Astrocyte (in vitro differentiated cells and primary cell): ENCODE results near the gene IP6K3. TPM values are rescaled to one million over a fixed set of nuclear protein-coding genes. Genes with fewer than 3 reads are reported as not detected.

Experiments
- DNase-seq: peaks from one replicate; pipeline ENCODE4 v3.0.0-alpha.2; 2010; ENCODE audit warnings: low read depth
- FAIRE-seq: peaks from 2 replicates; lab custom pipeline; 2011; peaks lifted over from hg19 to GRCh38; lab: Jason Lieb, UNC
- H2AFZ ChIP-seq: 2 replicates; pipeline ENCODE4 v1.6.0; 2012; ENCODE audit warnings: low read depth, low read length, inconsistent platforms
- H3K27ac ChIP-seq: 2 replicates; pipeline ENCODE4 v1.5.1; 2011; ENCODE audit warnings: low read depth, low read length, inconsistent platforms
- H3K27me3 ChIP-seq: 2 replicates; pipeline ENCODE4 v1.6.0; 2011; ENCODE audit warnings: low read length, inconsistent platforms; ENCODE audit not compliant: insufficient read depth
- H3K36me3 ChIP-seq: 2 replicates; pipeline ENCODE4 v1.5.1; 2011; ENCODE audit warnings: low read length, inconsistent platforms; ENCODE audit not compliant: insufficient read depth
- H3K4me1 ChIP-seq: 2 replicates; pipeline ENCODE4 v1.5.1; 2011; ENCODE audit warnings: low read length, inconsistent platforms; ENCODE audit not compliant: insufficient read depth
- H3K4me2 ChIP-seq: 2 replicates; pipeline ENCODE4 v1.6.0; 2012; ENCODE audit warnings: low read length, inconsistent platforms
- H3K4me3 ChIP-seq: 2 replicates; pipeline ENCODE4 v1.5.1; 2011; ENCODE audit warnings: low read depth, mild to moderate bottlenecking, low read length, inconsistent platforms; ENCODE audit not compliant: insufficient read depth
- H3K79me2 ChIP-seq: 2 replicates; pipeline ENCODE4 v1.6.0; 2012; ENCODE audit warnings: mild to moderate bottlenecking, low read length, inconsistent platforms; ENCODE audit not compliant: insufficient read depth
- H3K9ac ChIP-seq: 2 replicates; pipeline ENCODE4 v1.6.0; 2012; ENCODE audit warnings: mild to moderate bottlenecking, low read length, inconsistent platforms
- H3K9me3 ChIP-seq: 2 replicates; pipeline ENCODE4 v1.5.1; 2012; ENCODE audit warnings: low read depth, mild to moderate bottlenecking, low read length, inconsistent platforms; ENCODE audit not compliant: insufficient read depth
- H4K20me1 ChIP-seq: 2 replicates; pipeline ENCODE4 v1.6.0; 2012; ENCODE audit warnings: low read length, inconsistent platforms; ENCODE audit not compliant: insufficient read depth
- H3K27ac Mint-ChIP-seq: one replicate; pipeline ENCODE4 v1.8.0; 2021; ENCODE audit warnings: mild to moderate bottlenecking, mixed read lengths; ENCODE audit not compliant: unreplicated experiment
- H3K27me3 Mint-ChIP-seq: one replicate; pipeline ENCODE4 v1.8.0; 2021; ENCODE audit warnings: low read depth, mixed read lengths; ENCODE audit not compliant: unreplicated experiment
- H3K36me3 Mint-ChIP-seq: one replicate; pipeline ENCODE4 v1.8.0; 2021; ENCODE audit warnings: low read depth, mixed read lengths; ENCODE audit not compliant: unreplicated experiment
- H3K4me1 Mint-ChIP-seq: one replicate; pipeline ENCODE4 v1.8.0; 2021; ENCODE audit warnings: low read depth, mixed read lengths; ENCODE audit not compliant: unreplicated experiment
- H3K4me3 Mint-ChIP-seq: one replicate; pipeline ENCODE4 v1.8.0; 2021; ENCODE audit warnings: mild to moderate bottlenecking, moderate library complexity, mixed read lengths; ENCODE audit not compliant: unreplicated experiment
- H3K9me3 Mint-ChIP-seq: one replicate; pipeline ENCODE4 v1.8.0; 2021; ENCODE audit warnings: mild to moderate bottlenecking, mixed read lengths; ENCODE audit not compliant: unreplicated experiment
- EZH2 ChIP-seq: IDR thresholded peaks from 2 replicates; pipeline ENCODE4 v1.6.1; 2012; ENCODE audit warnings: mild to moderate bottlenecking, low read length, inconsistent platforms; ENCODE audit not compliant: insufficient read depth
- total RNA-seq: library from RNA; stranded (reverse); gene quantifications from 2 replicates; pipeline ENCODE4 v1.2.1, GENCODE V29; 2021
- TF ChIP-seq, protein P1 (sequence below): IDR thresholded peaks from 2 replicates; pipeline ENCODE4 v1.5.1; 2011; ENCODE audit warnings: low read depth, mild to moderate bottlenecking, inconsistent platforms, low read length, moderate library complexity; ENCODE audit not compliant: insufficient read depth

IP6K3 gene
- total RNA-seq, 1 donor from 2014 or later: 4.6 TPM

DNA sequence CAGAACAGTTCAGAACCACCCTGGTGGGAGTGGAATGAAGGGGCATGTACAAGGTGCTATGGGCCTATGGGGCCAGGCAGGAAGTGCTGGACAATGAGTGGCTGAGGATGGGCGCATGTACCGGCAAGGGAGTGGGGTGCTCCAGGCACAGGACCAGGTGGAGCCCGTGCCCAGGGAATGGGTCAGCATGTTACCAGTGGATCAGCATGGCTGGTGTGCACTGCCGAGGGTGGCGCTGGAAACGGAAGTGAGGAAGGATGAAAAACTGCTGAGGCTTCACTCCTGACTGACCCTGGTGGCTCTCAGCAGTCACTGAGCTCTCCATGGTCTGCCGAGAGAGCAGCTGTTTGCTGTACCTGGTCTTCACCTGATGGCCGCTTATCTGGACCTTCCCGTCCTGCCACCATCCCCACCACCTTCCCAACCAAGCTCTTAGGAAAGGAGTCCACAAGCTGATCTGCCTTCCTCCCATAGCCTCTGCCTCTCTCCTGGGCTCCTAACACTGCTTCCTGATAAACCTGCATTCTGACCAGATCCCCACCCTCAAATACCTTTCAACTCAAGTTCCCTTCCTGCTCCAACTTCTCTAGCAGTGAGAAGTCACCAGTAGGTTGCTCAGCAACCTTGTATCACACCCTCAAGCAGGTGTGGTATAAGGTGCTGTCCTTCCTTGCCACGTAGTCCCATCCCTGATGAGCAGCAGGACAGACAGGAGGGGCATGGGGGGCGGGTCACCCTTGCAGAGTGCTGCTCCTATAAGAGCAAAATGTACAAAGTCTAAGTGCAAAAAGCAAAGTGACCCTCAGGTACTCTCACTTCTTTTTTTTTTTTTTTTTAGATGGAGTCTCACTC is 42.3 kb downstream of the IP6K3 start:
- peaks cover 6% of the 10 kb centered on the region for H4K20me1 ChIP-seq

DNA sequence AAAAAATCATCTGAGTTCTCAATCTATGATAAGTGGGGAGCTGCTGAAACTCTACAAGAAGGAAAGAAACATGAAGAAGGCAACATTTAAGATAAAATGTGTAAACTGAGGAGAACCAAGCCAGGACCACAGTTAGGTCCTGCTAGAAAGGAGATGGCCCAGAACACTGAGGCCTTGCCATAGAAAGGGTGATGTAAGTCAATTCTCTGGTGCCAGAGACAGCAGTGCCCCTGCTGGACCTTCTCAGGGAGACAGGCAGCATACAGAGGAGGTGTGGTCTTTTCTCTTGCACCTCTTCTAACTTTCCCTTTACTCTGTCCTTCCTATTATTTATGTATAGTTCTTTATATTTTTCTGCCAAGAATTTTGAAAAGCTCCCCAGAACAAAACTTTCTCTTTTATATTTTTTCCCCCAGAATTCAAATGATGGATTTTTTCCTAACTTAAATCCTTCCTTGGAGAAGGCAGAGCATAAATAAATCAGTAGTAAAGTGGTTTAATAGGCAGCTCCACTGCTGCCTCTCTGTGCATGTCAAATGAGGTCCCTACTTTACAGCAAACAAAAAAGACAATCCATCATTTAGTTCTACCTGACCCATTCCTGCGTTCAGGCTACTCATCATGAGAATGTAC is 44.2 kb downstream of the IP6K3 start:
- Histone ChIP-seq H3K4me1 (peaks cover 1% of the 10 kb centered on the region), H3K36me3 (no peaks in the 10 kb centered on the region), H3K9me3 (no peaks in the 10 kb centered on the region), H3K9ac (no peak overlapping the region), H4K20me1 (peaks cover 7% of the 10 kb centered on the region), H3K27me3 (no peaks in the 10 kb centered on the region), H3K27ac (no peak overlapping the region), H2AFZ (no peak overlapping the region), H3K4me3 (no peak overlapping the region), H3K4me2 (no peak overlapping the region), H3K79me2 (no peaks in the 10 kb centered on the region)
- DNase-seq: peak; percentile 23
- FAIRE-seq: no peak
- TF ChIP-seq, protein P1, sequence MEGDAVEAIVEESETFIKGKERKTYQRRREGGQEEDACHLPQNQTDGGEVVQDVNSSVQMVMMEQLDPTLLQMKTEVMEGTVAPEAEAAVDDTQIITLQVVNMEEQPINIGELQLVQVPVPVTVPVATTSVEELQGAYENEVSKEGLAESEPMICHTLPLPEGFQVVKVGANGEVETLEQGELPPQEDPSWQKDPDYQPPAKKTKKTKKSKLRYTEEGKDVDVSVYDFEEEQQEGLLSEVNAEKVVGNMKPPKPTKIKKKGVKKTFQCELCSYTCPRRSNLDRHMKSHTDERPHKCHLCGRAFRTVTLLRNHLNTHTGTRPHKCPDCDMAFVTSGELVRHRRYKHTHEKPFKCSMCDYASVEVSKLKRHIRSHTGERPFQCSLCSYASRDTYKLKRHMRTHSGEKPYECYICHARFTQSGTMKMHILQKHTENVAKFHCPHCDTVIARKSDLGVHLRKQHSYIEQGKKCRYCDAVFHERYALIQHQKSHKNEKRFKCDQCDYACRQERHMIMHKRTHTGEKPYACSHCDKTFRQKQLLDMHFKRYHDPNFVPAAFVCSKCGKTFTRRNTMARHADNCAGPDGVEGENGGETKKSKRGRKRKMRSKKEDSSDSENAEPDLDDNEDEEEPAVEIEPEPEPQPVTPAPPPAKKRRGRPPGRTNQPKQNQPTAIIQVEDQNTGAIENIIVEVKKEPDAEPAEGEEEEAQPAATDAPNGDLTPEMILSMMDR: peak; percentile 59
- TF ChIP-seq EZH2: no peak
- Mint-ChIP-seq H3K36me3 (peaks cover 5% of the 10 kb centered on the region), H3K4me1 (peaks cover 20% of the 10 kb centered on the region), H3K27me3 (no peaks in the 10 kb centered on the region), H3K27ac (peak overlapping the region; percentile 64), H3K9me3 (no peaks in the 10 kb centered on the region), H3K4me3 (no peak overlapping the region)

More for the DNA sequence above, 42.3 kb downstream of the IP6K3 start:
- H3K4me3 ChIP-seq: no peak overlapping the region
- Mint-ChIP-seq H3K9me3 (no peaks in the 10 kb centered on the region), H3K4me1 (peaks cover 20% of the 10 kb centered on the region), H3K27me3 (no peaks in the 10 kb centered on the region), H3K36me3 (peaks cover 15% of the 10 kb centered on the region), H3K27ac (peak overlapping the region; percentile 0), H3K4me3 (no peak overlapping the region)
- H3K27me3 ChIP-seq: no peaks in the 10 kb centered on the region
- H2AFZ ChIP-seq: no peak overlapping the region
- H3K9me3 ChIP-seq: no peaks in the 10 kb centered on the region
- no peak overlapping the region for H3K9ac ChIP-seq
- H3K36me3 ChIP-seq: no peaks in the 10 kb centered on the region
- H3K79me2 ChIP-seq: peaks cover 4% of the 10 kb centered on the region
- FAIRE-seq (no peak), DNase-seq (no peak)
- H3K4me1 ChIP-seq: no peaks in the 10 kb centered on the region
- TF ChIP-seq EZH2: no peak
- TF ChIP-seq, protein P1: no peak
- H3K4me2 ChIP-seq: no peak overlapping the region
- no peak overlapping the region for H3K27ac ChIP-seq
